T-cell (primary cell): ENCODE data around the gene DOCK4. TPM values are rescaled to one million over a fixed set of nuclear protein-coding genes. Genes with fewer than 3 reads are reported as not detected.

Experiments used
- ATAC-seq, 4 experiments: fragments of 200-7000 bp in 3 of 4; fragments of 150-1000 bp in 1 of 4; cut with Tn5 transposase; replicated peaks in 1 of 4; 1 replicate in 3 of 4; 2 replicates in 1 of 4; pipeline ENCODE4 v1.10.0; 2021; ENCODE audit warnings: moderate library complexity in 3 of 4, mild to moderate bottlenecking in 2 of 4, moderate number of reproducible peaks in 1 of 4
- CTCF ChIA-PET, 2 donors: fragments of 300-600 bp; sonication (Branson Sonifier 250); formaldehyde crosslinking; loops; one replicate each; lab custom pipeline; 2022; ENCODE audit warnings: antibody characterized with exemption in 2 of 2; lab: Charles Lee
- POLR2A ChIA-PET, 2 donors: fragments of 300-600 bp; sonication (Branson Sonifier 250); formaldehyde crosslinking; loops; one replicate each; lab custom pipeline; 2022; ENCODE audit warnings: antibody characterized with exemption in 2 of 2; lab: Charles Lee
- DNase-seq, 35 experiments: peaks; one replicate each; pipeline versions ENCODE4 v3.0.0 to v3.0.0-alpha.2; 2013 to 2023
- H3K27ac ChIP-seq: one replicate; pipeline ENCODE4 v1.5.1; 2013; ENCODE audit warnings: low read length
- H3K27me3 ChIP-seq, 2 experiments: replicated peaks in 1 of 2; 1 replicate in 1 of 2; 2 replicates in 1 of 2; pipeline versions ENCODE4 v1.6.1 to v1.7.0; 2013; ENCODE audit warnings: low read length in 1 of 2, mixed read lengths in 1 of 2; ENCODE audit not compliant: control insufficient read depth in 2 of 2, insufficient read depth in 2 of 2; ENCODE audit errors: extremely low read depth in 1 of 2
- H3K36me3 ChIP-seq, 2 donors: 1 replicate in 1 of 2; 2 replicates in 1 of 2; pipeline versions ENCODE4 v1.6.1 to v1.7.0; 2013; ENCODE audit warnings: low read length in 1 of 2; ENCODE audit not compliant: control insufficient read depth in 2 of 2, insufficient read depth in 1 of 2; ENCODE audit errors: extremely low read depth in 1 of 2
- H3K4me1 ChIP-seq, 2 experiments: 1 replicate in 1 of 2; 2 replicates in 1 of 2; pipeline versions ENCODE4 v1.6.1 to v1.7.0; 2013; ENCODE audit warnings: low read length in 2 of 2, mixed read lengths in 1 of 2; ENCODE audit not compliant: insufficient read depth in 2 of 2, control insufficient read depth in 1 of 2; ENCODE audit errors: extremely low read depth in 1 of 2
- H3K4me3 ChIP-seq, 2 donors: 1 replicate in 1 of 2; 2 replicates in 1 of 2; pipeline versions ENCODE4 v1.5.1 to v1.7.0; 2013; ENCODE audit warnings: mild to moderate bottlenecking in 2 of 2, low read length in 1 of 2, moderate library complexity in 1 of 2; ENCODE audit not compliant: control insufficient read depth in 1 of 2; ENCODE audit errors: extremely low read depth in 1 of 2
- H3K9me3 ChIP-seq: 2 replicates; pipeline ENCODE4 v1.7.0; 2013
- H3K27ac Mint-ChIP-seq, 2 donors: one replicate each; pipeline ENCODE4 v1.8.0; 2020 to 2021; ENCODE audit warnings: mild to moderate bottlenecking in 2 of 2, mixed read lengths in 2 of 2
- H3K27me3 Mint-ChIP-seq, 2 donors: one replicate each; pipeline ENCODE4 v1.8.0; 2021 to 2022; ENCODE audit warnings: mixed read lengths in 2 of 2
- H3K36me3 Mint-ChIP-seq: one replicate; pipeline ENCODE4 v1.8.0; 2021; ENCODE audit warnings: mixed read lengths
- H3K4me1 Mint-ChIP-seq, 3 donors: one replicate each; pipeline ENCODE4 v1.8.0; 2020 to 2022; ENCODE audit warnings: mixed read lengths in 3 of 3, mild to moderate bottlenecking in 1 of 3
- H3K4me3 Mint-ChIP-seq, 3 donors: one replicate each; pipeline ENCODE4 v1.8.0; 2020 to 2022; ENCODE audit warnings: mild to moderate bottlenecking in 3 of 3, mixed read lengths in 3 of 3, moderate library complexity in 3 of 3
- H3K9me3 Mint-ChIP-seq, 3 donors: one replicate each; pipeline ENCODE4 v1.8.0; 2020 to 2022; ENCODE audit warnings: mixed read lengths in 3 of 3
- WGBS: methylation state at CpG from one replicate; pipeline ENCODE4 v1.1.5; 2013; ENCODE audit warnings: missing lambda C conversion rate; ENCODE audit not compliant: insufficient coverage; 5-methylcytosine and 5-hydroxymethylcytosine counted together
- total RNA-seq, 35 experiments: library from RNA in 6 of 35; stranded (reverse) in 6 of 35; fragments of 120-200 nt in 1 of 35; gene quantifications; one replicate each; pipeline versions ENCODE4 v1.2.1 to v1.2.4 and lab custom pipeline; 2013 to 2026

DOCK4 gene
- total RNA-seq, 5 donors from 2014 or later (not counting 1 experiment from before 2014, with no cell fraction given) = 0.35 to 1.4 (median 0.85) TPM

GRCh38 chr7:112189691-112190090 lies 16.5 kb downstream of the DOCK4 start:
- H3K27ac Mint-ChIP-seq = no peak overlapping the region
- H3K36me3 ChIP-seq = no peaks in the 10 kb centered on the region
- no peaks in the 10 kb centered on the region for H3K9me3 ChIP-seq

GRCh38 chr7:112188257-112188656 lies 17.9 kb downstream of the DOCK4 start:
- POLR2A ChIA-PET = interaction anchor here in 1 of 2 donors (0.5 kb wide), 1 partner anchor 9 kb away, joined by 3 read pairs; no protein-coding TSS in a partner anchor
- Mint-ChIP-seq H3K4me3 (no peak overlapping the region), H3K9me3 (no peaks in the 10 kb centered on the region), H3K27ac (no peak overlapping the region), H3K4me1 (no peaks in the 10 kb centered on the region), H3K36me3 (no peaks in the 10 kb centered on the region), H3K27me3 (peaks cover 8 to 17% of the 10 kb centered on the region in 2 donors)
- WGBS = no CpG with 5 or more reads among the region's 3 CpGs
- Histone ChIP-seq H3K36me3 (no peaks in the 10 kb centered on the region), H3K27me3 (peaks cover 0 to 14% of the 10 kb centered on the region in 2 experiments), H3K4me3 (no peak overlapping the region), H3K4me1 (no peaks in the 10 kb centered on the region), H3K9me3 (no peaks in the 10 kb centered on the region), H3K27ac (no peak overlapping the region)
- CTCF ChIA-PET = no interaction called here
- ATAC-seq (no peak), DNase-seq (no peak)

More at GRCh38 chr7:112189691-112190090, 16.5 kb downstream of the DOCK4 start:
- Histone ChIP-seq H3K4me1 (no peaks in the 10 kb centered on the region), H3K27me3 (peaks cover 0 to 19% of the 10 kb centered on the region in 2 experiments), H3K4me3 (no peak overlapping the region), H3K27ac (no peak overlapping the region)
- peaks cover 12 to 16% of the 10 kb centered on the region in 2 donors for H3K27me3 Mint-ChIP-seq
- ChIA-PET CTCF (no interaction called here), POLR2A (interaction anchor here in 1 of 2 donors (0.6 kb wide), 1 partner anchor 787 kb away, joined by 8 read pairs; no protein-coding TSS in a partner anchor)
- peaks cover 2% of the 10 kb centered on the region for H3K36me3 Mint-ChIP-seq
- ATAC-seq (no peak), DNase-seq (no peak)
- H3K4me3 Mint-ChIP-seq = no peak overlapping the region
- no peaks in the 10 kb centered on the region for H3K4me1 Mint-ChIP-seq
- WGBS = 83% methylated on average over 1 of the region's 5 CpGs
- peaks cover 0 to 4% (median 0%) of the 10 kb centered on the region in 3 donors for H3K9me3 Mint-ChIP-seq

GRCh38 chr7:112186300-112186699 lies 19.9 kb downstream of the DOCK4 start:
- CTCF ChIA-PET = no interaction called here
- Histone ChIP-seq H3K36me3 (no peaks in the 10 kb centered on the region), H3K27me3 (peaks cover 0 to 10% of the 10 kb centered on the region in 2 experiments), H3K4me1 (no peaks in the 10 kb centered on the region), H3K4me3 (no peak overlapping the region), H3K27ac (no peak overlapping the region), H3K9me3 (no peaks in the 10 kb centered on the region)
- Mint-ChIP-seq H3K36me3 (no peaks in the 10 kb centered on the region), H3K9me3 (no peaks in the 10 kb centered on the region), H3K4me1 (no peaks in the 10 kb centered on the region), H3K27me3 (peaks cover 3 to 17% of the 10 kb centered on the region in 2 donors), H3K4me3 (no peak overlapping the region), H3K27ac (no peak overlapping the region)
- WGBS = no CpG with 5 or more reads among the region's 1 CpG
- no peak for ATAC-seq
- POLR2A ChIA-PET = no interaction called here
- no peak for DNase-seq

GRCh38 chr7:112185005-112185834 lies 21.0 kb downstream of the DOCK4 start:
- Mint-ChIP-seq H3K27ac (no peak overlapping the region), H3K4me3 (no peak overlapping the region), H3K36me3 (no peaks in the 10 kb centered on the region), H3K9me3 (no peaks in the 10 kb centered on the region), H3K27me3 (peaks cover 8 to 19% of the 10 kb centered on the region in 2 donors), H3K4me1 (no peaks in the 10 kb centered on the region)
- H3K36me3 ChIP-seq = no peaks in the 10 kb centered on the region
- no peak overlapping the region for H3K4me3 ChIP-seq
- no peak overlapping the region for H3K27ac ChIP-seq
- H3K9me3 ChIP-seq = no peaks in the 10 kb centered on the region
- H3K27me3 ChIP-seq = peaks cover 0 to 8% of the 10 kb centered on the region in 2 experiments
- ChIA-PET POLR2A (interaction anchor here in 1 of 2 donors (0.5 kb wide), 1 partner anchor 7 kb away, joined by 3 read pairs; no protein-coding TSS in a partner anchor), CTCF (no interaction called here)
- no CpG with 5 or more reads among the region's 4 CpGs for WGBS
- ATAC-seq (no peak), DNase-seq (no peak)
- no peaks in the 10 kb centered on the region for H3K4me1 ChIP-seq

- no peaks in the 10 kb centered on the region for H3K9me3 Mint-ChIP-seq
- no peaks in the 10 kb centered on the region for H3K4me1 Mint-ChIP-seq
- no peak for DNase-seq
- Histone ChIP-seq H3K27ac (no peak overlapping the region), H3K36me3 (no peaks in the 10 kb centered on the region), H3K9me3 (no peaks in the 10 kb centered on the region), H3K4me3 (no peak overlapping the region), H3K4me1 (no peaks in the 10 kb centered on the region), H3K27me3 (peaks cover 0 to 5% of the 10 kb centered on the region in 2 experiments)
- H3K27ac Mint-ChIP-seq = no peak overlapping the region
- WGBS = 71% methylated on average over 1 of the region's 2 CpGs
- no peak overlapping the region for H3K4me3 Mint-ChIP-seq
- POLR2A ChIA-PET = interaction anchor here in 1 of 2 donors (0.5 kb wide), 1 partner anchor 8 kb away, joined by 3 read pairs; no protein-coding TSS in a partner anchor
- CTCF ChIA-PET = no interaction called here
- no peak for ATAC-seq
- H3K27me3 Mint-ChIP-seq = peaks cover 6 to 16% of the 10 kb centered on the region in 2 donors
- no peaks in the 10 kb centered on the region for H3K36me3 Mint-ChIP-seq
These were observed 21.7 kb downstream of the DOCK4 start for GRCh38 chr7:112184455-112184854.

- no peaks in the 10 kb centered on the region for H3K36me3 ChIP-seq
- Mint-ChIP-seq H3K27me3 (peaks cover 8 to 19% of the 10 kb centered on the region in 2 donors), H3K27ac (no peak overlapping the region), H3K36me3 (no peaks in the 10 kb centered on the region), H3K4me3 (no peak overlapping the region), H3K4me1 (no peaks in the 10 kb centered on the region), H3K9me3 (no peaks in the 10 kb centered on the region)
- DNase-seq (no peak), ATAC-seq (no peak)
- no CpG with 5 or more reads among the region's 1 CpG for WGBS
- ChIA-PET CTCF (no interaction called here), POLR2A (no interaction called here)
- H3K27ac ChIP-seq = no peak overlapping the region
- no peaks in the 10 kb centered on the region for H3K4me1 ChIP-seq
- H3K27me3 ChIP-seq = peaks cover 0 to 5% of the 10 kb centered on the region in 2 experiments
- no peaks in the 10 kb centered on the region for H3K9me3 ChIP-seq
- H3K4me3 ChIP-seq = no peak overlapping the region
These were observed 22.9 kb downstream of the DOCK4 start for GRCh38 chr7:112183266-112183665.
